ENCODE data around the gene TIFAB.

The TIFAB gene

DNA sequence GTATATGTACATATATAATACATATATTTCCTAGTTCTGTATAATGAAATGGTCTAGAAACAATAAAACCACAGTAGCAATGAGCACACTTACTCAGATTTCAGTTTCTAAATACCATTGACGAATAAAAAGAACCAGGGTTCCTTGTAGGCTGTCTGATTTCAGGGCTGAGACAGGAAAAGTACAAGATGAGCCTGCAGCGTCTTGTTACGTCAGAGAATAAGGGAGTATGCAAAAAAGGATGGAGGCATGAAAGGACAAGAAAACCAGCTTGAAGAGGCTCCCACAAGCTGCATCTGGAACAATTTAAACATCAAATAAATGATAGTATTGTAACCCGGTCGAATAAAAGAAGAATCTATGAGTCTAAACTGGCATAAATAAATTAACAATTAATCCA lies 17.8 kb upstream of the TIFAB start:
- no peak for TF ChIP-seq REST (IDR thresholded peaks at IDR 0.05; ENCODE audit: insufficient read depth in 1 of 2, low read depth in 2 of 2, low read length in 2 of 2)
- no peak for TF ChIP-seq TAF1 (IDR thresholded peaks at IDR 0.05; ENCODE audit: borderline replicate concordance, insufficient read depth, low read length)
- no peak for TF ChIP-seq POLR2AphosphoS5 (IDR thresholded peaks at IDR 0.05; ENCODE audit: low read depth, low read length)

DNA sequence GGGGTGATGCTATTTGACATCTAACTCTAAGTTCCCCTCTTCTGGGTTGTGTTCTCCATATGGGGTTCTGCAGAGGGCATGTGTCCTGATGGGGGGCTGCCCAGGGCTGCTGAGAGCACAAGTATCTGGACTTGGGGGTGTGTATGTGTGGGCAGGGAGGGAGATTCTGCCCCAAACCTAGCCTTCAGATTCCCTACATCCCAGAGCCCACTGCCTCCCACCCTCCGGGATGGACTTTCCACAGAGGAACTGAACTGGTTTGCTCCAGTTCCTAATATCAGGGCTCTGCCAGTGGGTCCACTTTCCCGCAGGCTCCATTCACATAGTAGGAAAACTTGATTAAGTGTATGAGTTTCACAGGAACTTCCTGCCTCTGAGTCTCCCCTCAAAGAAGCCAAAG lies 16.4 kb upstream of the TIFAB start:
- no peak for TF ChIP-seq FOXP2 (optimal IDR thresholded peaks at IDR 0.05; ENCODE audit: borderline replicate concordance, extremely low read depth, extremely low read length, insufficient read depth)
- no peak for TF ChIP-seq REST (IDR thresholded peaks at IDR 0.05; ENCODE audit: insufficient read depth in 1 of 2, low read depth in 2 of 2, low read length in 2 of 2)
- no peak for TF ChIP-seq POLR2AphosphoS5 (IDR thresholded peaks at IDR 0.05; ENCODE audit: low read depth, low read length)
- TF ChIP-seq SIN3A (IDR thresholded peaks at IDR 0.05; ENCODE audit: borderline replicate concordance, insufficient read depth, low read length), result no peak
- TF ChIP-seq TAF1 (IDR thresholded peaks at IDR 0.05; ENCODE audit: borderline replicate concordance, insufficient read depth, low read length), result no peak

GRCh38 chr5:135467871-135468485 lies 15.8 kb upstream of the TIFAB start:
- TF ChIP-seq TAF1 (IDR thresholded peaks at IDR 0.05; ENCODE audit: borderline replicate concordance, insufficient read depth, low read length) (no peak), FOXP2 (optimal IDR thresholded peaks at IDR 0.05; ENCODE audit: borderline replicate concordance, extremely low read depth, extremely low read length, insufficient read depth) (no peak), POLR2AphosphoS5 (IDR thresholded peaks at IDR 0.05; ENCODE audit: low read depth, low read length) (no peak), SIN3A (IDR thresholded peaks at IDR 0.05; ENCODE audit: borderline replicate concordance, insufficient read depth, low read length) (no peak), REST (IDR thresholded peaks at IDR 0.05; ENCODE audit: insufficient read depth in 1 of 2, low read depth in 2 of 2, low read length in 2 of 2) (no peak)

GRCh38 chr5:135467051-135467625 lies 15.0 kb upstream of the TIFAB start:
- TF ChIP-seq FOXP2 (optimal IDR thresholded peaks at IDR 0.05; ENCODE audit: borderline replicate concordance, extremely low read depth, extremely low read length, insufficient read depth) (no peak), POLR2AphosphoS5 (IDR thresholded peaks at IDR 0.05; ENCODE audit: low read depth, low read length) (no peak), TAF1 (IDR thresholded peaks at IDR 0.05; ENCODE audit: borderline replicate concordance, insufficient read depth, low read length) (no peak), SIN3A (IDR thresholded peaks at IDR 0.05; ENCODE audit: borderline replicate concordance, insufficient read depth, low read length) (no peak), REST (IDR thresholded peaks at IDR 0.05; ENCODE audit: insufficient read depth in 1 of 2, low read depth in 2 of 2, low read length in 2 of 2) (no peak)

Data from PFSK-1 (cell line).